T47D (cell line): Measurements from ENCODE around the gene ACBD5.
"Not testable (repeated sequence)": the region's sequence is repeated elsewhere in the genome, so short reads cannot be mapped to it uniquely, and the experiment has no call there.

Experiments
- DNase-seq, 2 experiments: peaks; one replicate each; pipeline versions ENCODE4 v3.0.0 to v3.0.0-alpha.2; 2011 to 2012; ENCODE audit warnings: low read depth in 1 of 2, low spot score in 1 of 2
- JUND ChIP-seq: IDR thresholded peaks from 2 replicates; pipeline ENCODE4 v1.6.1; 2012; ENCODE audit warnings: low read depth
- in situ Hi-C: cut with HindIII; loops from 2 replicates; pipeline ENCODE4 v1.10.0; 2016; ENCODE audit warnings: low sequenced_read_pairs, low pct_unique_long_range_greater_than_20kb

Gene ACBD5, protein sequence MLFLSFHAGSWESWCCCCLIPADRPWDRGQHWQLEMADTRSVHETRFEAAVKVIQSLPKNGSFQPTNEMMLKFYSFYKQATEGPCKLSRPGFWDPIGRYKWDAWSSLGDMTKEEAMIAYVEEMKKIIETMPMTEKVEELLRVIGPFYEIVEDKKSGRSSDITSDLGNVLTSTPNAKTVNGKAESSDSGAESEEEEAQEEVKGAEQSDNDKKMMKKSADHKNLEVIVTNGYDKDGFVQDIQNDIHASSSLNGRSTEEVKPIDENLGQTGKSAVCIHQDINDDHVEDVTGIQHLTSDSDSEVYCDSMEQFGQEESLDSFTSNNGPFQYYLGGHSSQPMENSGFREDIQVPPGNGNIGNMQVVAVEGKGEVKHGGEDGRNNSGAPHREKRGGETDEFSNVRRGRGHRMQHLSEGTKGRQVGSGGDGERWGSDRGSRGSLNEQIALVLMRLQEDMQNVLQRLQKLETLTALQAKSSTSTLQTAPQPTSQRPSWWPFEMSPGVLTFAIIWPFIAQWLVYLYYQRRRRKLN

DNA sequence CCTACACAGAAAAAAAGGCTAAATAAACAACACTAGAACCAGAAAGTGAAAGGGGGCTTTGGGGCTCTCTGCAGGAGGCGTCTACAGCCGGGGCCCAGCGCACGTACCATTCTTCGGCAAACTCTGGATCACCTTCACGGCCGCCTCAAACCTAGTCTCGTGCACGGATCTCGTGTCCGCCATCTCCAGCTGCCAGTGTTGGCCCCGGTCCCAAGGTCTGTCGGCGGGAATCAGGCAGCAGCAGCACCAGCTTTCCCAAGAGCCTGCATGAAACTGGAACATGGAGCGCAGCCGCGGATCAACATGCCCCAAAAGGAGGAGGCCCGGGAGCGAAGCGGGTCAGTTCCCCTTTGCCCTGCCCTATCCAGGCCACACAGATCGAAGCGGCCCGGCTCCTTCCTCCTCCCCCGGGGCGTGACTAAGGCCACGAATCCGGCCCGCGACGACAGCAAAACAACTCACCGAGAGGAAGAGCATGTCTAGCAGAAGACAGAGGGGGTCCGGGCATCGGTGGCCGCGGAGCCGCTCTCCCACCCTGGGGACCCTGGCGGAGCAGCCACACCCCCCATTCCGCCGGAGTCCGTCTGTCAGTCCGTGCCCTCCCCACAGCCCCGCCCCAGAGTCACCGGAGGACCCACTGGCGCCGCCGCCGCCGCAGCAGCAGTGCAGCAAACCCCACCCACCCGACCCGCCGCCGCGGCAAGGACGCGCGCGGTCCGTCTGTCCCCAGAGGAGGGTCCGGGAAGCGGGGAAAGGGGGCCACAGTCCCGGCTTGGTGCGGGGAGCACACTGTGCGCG is at the start of gene ACBD5:
Gene ACBD5, minus strand, starts transcription at position 586 of the 798 bp plus-strand sequence. Its CDS starts 109 bp downstream, at position 477.
- in situ Hi-C loops: no loop called here
- peak; percentile 30 to 88 for DNase-seq
- no peak for TF ChIP-seq JUND

DNA sequence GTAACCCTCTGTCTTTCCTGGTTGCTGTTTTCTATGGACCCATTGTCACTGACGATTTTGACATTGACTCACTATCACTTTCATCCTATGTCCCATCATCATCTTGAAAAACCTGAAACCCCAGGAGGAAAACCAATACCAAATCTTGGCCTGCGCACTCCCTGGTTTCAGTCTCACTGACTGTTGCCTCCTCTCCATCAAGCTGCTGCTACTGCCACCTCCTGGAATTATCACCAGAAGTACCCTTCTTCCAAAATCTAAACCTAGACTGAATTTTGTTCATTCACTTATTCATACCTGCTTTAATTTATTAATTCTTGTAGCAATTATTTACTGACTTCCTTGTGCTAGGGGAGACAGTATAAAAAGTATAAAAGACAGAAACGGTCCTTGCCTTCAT is 44.5 kb upstream of the ACBD5 start:
- DNase-seq: peak; percentile 5 to 72
- no peak for TF ChIP-seq JUND
- in situ Hi-C loops: no loop called here

DNA sequence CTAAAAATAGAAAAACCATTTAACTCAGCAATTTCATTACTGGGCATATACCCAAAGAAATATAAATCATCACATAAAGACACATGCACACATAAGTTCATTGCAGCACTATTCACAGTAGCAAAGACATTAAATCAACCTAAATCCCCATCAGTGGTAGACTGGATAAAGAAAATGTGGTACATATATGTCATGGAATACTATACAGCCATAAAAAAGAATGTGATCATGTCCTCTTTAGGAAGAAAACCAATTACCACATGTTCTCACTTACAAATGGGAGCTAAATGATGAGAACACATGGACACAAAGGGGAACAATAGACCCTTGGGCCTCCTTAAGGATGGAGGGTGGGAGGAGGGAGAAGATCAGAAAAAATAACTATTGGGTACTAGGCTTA is 36.0 kb upstream of the ACBD5 start:
- in situ Hi-C loops: no loop called here
- no peak for TF ChIP-seq JUND
- no peak for DNase-seq

DNA sequence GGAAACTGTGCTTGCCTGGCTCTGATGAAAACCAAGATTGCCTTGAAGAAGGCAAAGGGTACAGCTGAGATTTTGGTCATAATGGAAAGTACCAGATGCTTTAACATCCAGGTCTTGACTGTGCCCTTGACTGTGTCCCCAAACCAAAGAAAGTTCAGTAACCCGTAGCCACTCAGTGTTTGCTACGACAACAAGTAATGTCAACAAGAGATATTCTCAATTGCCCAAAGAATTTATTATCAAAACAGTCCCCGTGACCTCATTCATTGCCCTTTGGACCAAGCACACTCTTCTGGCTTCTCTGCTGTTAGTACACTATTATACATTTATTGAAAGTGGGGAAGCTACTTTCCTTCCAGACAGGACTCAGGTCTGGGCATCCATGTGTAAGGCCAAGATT is 25.4 kb upstream of the ACBD5 start:
- in situ Hi-C loops, DNase-seq: not testable (repeated sequence)

DNA sequence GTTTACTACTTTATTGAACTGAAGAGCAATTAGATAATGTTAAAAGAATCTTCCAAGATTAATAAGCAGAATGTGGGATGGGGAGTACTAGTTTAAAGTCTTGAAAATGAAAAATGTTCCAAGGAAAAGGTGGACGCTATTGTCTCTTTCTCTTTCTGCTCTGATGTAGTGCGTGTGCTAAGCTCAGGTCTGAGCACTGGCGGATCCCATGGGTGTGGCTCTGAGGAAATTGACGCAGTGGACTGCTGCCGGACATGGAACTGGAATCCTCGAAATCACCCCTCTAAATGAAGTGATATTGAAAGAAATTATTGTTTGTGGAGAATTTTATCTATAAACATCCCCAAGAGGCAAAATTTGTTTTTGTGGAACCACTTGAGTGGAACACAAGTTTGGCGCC is 22.2 kb upstream of the ACBD5 start:
- DNase-seq, in situ Hi-C loops: not testable (repeated sequence)

DNA sequence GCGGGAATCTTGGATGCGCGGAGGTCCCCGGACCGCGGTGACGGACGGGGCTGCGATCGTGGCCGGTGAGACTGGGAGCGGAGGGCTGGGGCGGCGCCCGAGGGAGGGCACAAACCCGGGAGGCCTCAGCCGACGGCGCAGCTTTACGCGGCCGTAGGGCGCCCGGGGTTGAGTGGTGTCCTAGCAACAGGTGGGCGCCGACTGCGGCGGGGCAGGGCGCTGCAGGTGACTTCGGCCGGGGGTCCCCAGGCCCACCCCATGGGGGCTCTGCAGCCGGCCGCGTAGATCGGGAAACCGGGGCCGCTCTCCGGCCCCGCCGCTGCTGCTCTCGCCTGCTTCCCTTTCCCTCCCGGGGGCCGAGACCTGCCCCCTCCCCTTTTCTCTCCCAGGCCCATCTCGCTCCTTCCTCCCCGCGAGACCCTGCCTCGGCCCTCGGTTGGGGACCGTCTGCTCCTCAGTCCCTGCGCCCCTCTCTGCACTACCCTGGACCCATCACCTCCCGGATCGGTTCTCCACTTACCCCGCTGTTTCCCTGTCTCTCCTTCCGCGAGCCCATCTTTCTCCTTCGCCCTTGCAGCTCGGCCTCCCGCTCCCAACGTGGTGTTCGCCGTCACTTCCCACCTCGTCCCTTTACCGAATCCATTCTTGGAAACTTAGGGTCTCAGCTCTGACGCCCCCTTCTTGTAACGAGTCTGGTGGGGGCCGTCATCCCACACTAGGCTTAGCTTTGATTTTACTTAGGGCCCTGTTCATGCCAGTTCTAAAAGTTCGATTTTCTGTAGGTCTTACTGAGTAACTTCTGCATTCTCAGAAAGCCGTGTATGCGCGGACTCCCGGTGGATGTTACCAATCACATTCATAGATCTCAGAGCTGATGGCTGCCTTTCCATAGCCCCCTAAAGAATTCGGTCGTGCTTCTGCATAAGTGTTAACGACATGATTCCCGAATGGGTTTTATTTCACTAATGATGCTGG is 18.5 kb upstream of the ACBD5 start:
- TF ChIP-seq JUND: no peak
- in situ Hi-C loops: no loop called here
- DNase-seq: no peak

DNA sequence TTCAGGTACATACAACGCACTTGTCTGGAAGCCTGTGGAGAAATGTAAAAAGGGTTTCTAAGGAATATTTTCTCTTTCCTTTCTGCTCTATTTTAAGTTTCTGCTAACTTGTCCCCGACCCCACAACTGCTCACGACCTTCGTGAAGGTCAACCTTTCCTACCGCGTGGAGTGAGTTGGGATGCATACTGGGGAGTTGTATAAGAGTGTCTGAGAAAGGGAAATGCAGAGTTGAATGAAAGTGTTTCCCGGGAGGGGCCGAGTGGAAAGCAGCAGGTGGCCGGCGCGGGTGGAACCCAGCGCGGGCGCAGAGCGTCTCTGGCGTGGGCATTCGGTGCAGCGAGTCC is 17.9 kb upstream of the ACBD5 start:
- in situ Hi-C loops: no loop called here
- no peak for DNase-seq
- no peak for TF ChIP-seq JUND

DNA sequence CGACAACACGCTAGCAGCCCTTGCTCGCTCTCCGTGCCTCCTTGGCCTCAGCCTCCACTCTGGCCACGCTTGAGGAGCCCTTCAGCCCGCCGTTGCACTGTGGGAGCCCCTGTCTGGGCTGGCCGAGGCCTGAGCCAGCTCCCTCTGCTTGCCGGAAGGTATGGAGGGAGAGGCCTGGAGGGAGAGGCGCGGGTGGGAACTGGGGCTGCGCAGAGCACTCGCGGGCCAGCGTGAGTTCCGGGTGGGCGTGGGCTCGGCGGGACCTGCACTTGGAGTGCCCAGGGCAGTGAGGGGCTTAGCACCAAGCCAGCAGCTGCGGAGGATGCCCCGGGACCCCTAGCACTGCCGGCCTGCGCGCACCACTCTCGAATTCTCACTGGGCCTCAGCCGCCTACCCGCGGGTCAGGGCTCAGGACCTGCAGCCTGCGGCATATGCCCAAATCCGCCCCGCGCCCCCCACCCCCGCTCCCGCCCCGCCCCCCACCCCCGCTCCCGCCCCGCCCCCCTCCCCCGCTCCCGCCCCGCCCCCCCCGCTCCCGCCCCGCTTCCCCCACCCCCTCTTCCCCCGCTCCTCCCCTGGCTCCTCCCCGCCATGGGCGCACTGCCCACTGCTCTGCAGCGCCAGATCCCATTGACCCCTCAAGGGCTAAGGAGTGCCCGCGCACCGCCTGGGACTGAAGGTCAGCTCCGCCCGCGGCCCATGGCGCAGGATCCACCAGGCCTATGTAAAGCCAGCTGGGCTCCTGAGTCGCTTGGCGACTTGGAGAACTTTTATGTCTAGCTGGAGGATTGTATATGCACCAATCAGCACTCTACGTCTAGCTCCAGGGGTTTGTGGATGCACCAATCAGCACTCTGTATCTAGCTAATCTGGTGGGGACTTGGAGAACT is 15.9 kb upstream of the ACBD5 start:
- in situ Hi-C loops: no loop called here
- DNase-seq: no peak
- TF ChIP-seq JUND: no peak

DNA sequence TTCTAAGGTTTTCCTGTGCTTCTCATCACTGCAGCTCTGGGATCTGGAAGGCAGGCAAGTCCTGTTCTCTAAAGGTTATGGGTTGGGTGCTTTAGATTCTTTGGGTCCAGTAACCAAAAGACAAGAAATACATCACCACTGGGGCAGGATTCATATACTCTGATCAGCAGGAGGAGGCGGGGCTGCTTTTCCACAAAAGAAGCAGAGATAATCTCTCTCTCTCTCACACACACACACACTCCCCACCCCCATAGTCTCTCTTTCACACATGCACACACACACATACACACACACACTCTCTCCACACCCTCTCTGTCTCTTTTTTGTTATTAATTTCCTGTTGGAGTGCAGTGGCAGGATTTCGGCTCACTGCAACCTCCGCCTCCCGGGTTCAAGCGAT is 13.0 kb upstream of the ACBD5 start:
- in situ Hi-C loops: no loop called here
- no peak for TF ChIP-seq JUND
- no peak for DNase-seq

DNA sequence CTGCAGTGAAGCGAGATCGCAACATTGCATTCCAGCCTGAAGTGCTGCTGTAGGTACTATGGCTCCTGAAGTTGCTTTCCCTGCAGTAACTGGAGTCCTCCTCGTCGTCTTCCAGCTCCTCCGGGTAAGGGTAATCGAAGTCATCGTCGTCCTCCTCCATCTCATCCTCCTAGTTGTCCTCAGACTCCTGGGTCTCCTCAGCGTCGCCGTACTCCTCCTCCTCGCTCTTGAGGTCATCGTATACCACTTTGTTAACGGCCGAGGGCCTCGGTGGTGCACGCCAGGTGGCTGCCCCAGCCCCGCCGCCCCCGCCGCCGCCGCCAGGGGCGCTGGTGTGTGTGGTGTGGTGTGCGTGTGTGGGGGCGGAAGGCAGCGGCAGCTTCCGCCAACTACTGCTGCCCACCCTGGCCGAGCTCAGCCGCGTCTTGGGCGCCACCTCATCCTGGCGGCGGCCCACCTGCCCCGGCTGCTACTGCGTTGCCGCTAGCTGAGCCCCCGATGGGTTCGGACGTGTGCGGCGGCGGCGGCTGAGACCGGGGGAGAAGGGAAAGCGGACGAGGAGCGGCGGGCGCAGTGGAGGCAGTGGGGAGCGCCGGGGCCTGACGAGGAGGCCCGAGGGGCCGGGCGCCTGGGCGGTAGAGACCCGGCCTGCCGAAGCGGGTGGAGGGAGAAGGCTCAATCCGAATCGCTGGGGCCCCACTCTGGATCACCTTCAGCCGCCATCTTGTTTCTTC is 11.8 kb upstream of the ACBD5 start:
- no peak for DNase-seq
- no peak for TF ChIP-seq JUND
- in situ Hi-C loops: no loop called here

DNA sequence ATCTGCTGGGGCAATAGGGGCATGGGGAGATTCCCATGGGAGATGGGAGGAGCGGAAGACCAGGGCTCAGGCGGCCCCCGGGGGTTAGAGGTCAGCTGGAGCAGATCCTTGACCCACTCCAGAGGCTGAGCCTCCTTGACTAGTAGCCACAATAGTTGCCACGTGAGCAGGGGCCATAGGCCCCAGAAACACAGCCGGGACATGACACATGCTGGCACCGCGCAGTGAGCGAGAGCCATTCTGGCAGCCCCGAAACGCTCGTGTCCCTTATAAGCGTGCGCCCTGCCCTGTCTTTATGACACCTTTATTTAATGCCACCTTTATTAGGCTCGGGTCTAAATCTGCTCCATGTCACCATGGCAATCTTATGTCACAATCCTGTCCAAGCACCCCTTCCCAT is 11.0 kb upstream of the ACBD5 start:
- TF ChIP-seq JUND: no peak
- in situ Hi-C loops: no loop called here
- DNase-seq: no peak
